K562 (cell line): Measurements from ENCODE around the gene PNPO. TPM values are rescaled to one million over a fixed set of nuclear protein-coding genes. Genes with fewer than 3 reads are reported as not detected.

Experiments used
- ADNP ChIP-seq: fragments of 200-800 bp; sonication (Bioruptor generic); IDR thresholded peaks from 2 replicates; pipeline ENCODE4 v1.6.1; 2016; ENCODE audit warnings: missing genetic modification characterization, missing compliant biosample characterization
- ARNT ChIP-seq, 2 experiments: fragments of 450-650 bp; IDR thresholded peaks; 2 replicates each; pipeline ENCODE4 v1.6.1; 2016; ENCODE audit warnings: mild to moderate bottlenecking in 1 of 2
- ASH1L ChIP-seq: fragments of 450-650 bp; IDR thresholded peaks from 2 replicates; pipeline ENCODE4 v1.6.1; 2018; ENCODE audit warnings: borderline replicate concordance, mild to moderate bottlenecking, low read depth; ENCODE audit not compliant: partially characterized antibody
- BCLAF1 ChIP-seq, 2 experiments: fragments of 450-650 bp in 1 of 2; IDR thresholded peaks; 2 replicates each; pipeline ENCODE4 v1.6.1; 2011 to 2017; ENCODE audit warnings: low read depth in 2 of 2, antibody characterized with exemption in 1 of 2, borderline replicate concordance in 1 of 2, low read length in 1 of 2, mild to moderate bottlenecking in 1 of 2, mixed read lengths in 1 of 2; ENCODE audit not compliant: control insufficient read depth in 1 of 2
- BHLHE40 ChIP-seq: IDR thresholded peaks from 2 replicates; pipeline ENCODE4 v1.6.1; 2011; ENCODE audit warnings: low read length, improper control_type of control experiment
- CAMTA2 ChIP-seq: fragments of 250-450 bp; sonication (Bioruptor Pico); conservative IDR thresholded peaks from 2 replicates; pipeline ENCODE4 v1.5.1; 2022
- CCNT2 ChIP-seq: IDR thresholded peaks from 2 replicates; pipeline ENCODE4 v1.6.1; 2011; ENCODE audit warnings: borderline replicate concordance, low read depth, mild to moderate bottlenecking, moderate library complexity, mixed read lengths, low read length; ENCODE audit not compliant: insufficient read length; ENCODE audit errors: extremely low read depth
- KLF16 ChIP-seq: IDR thresholded peaks from 2 replicates; pipeline ENCODE4 v1.6.1; 2016; ENCODE audit warnings: antibody characterized with exemption
- MAFG ChIP-seq: fragments of 450-650 bp; conservative IDR thresholded peaks from 2 replicates; pipeline ENCODE4 v1.6.1; 2016; ENCODE audit warnings: missing genetic modification characterization, missing compliant biosample characterization
- MAX ChIP-seq: sonication (generic); formaldehyde crosslinking; IDR thresholded peaks from 2 replicates; pipeline ENCODE4 v1.9.0; 2022; ENCODE audit warnings: mild to moderate bottlenecking, missing genetic modification reagents
- NEUROD1 ChIP-seq: fragments of 150-350 bp; IDR thresholded peaks from 2 replicates; pipeline ENCODE4 v1.6.1; 2014; ENCODE audit warnings: borderline replicate concordance, low read length, low read depth; ENCODE audit not compliant: partially characterized antibody
- POLR2AphosphoS2 ChIP-seq: IDR thresholded peaks from 2 replicates; pipeline ENCODE4 v1.6.1; 2012; ENCODE audit warnings: low read length, improper control_type of control experiment
- POLR3G ChIP-seq: IDR thresholded peaks from 2 replicates; pipeline ENCODE4 v1.6.1; 2011; ENCODE audit not compliant: insufficient read length, insufficient replicate concordance; ENCODE audit errors: extremely low read depth
- PURB ChIP-seq: sonication (generic); formaldehyde crosslinking; IDR thresholded peaks from 2 replicates; pipeline ENCODE4 v1.9.0; 2021; ENCODE audit warnings: low read depth, mild to moderate bottlenecking, missing genetic modification reagents
- RHOXF2B ChIP-seq: fragments of 250-450 bp; sonication (Bioruptor Pico); conservative IDR thresholded peaks from 2 replicates; pipeline ENCODE4 v1.5.1; 2021
- SMC3 ChIP-seq: conservative IDR thresholded peaks from 2 replicates; pipeline ENCODE4 v1.6.1; 2011; ENCODE audit warnings: low read depth, low read length, improper control_type of control experiment; ENCODE audit not compliant: insufficient read depth
- SP1 ChIP-seq: sonication (generic); formaldehyde crosslinking; IDR thresholded peaks from 2 replicates; pipeline ENCODE4 v1.8.1; 2022; ENCODE audit warnings: mild to moderate bottlenecking, missing genetic modification reagents
- SRSF1 ChIP-seq: fragments of 200-400 bp; formaldehyde crosslinking; IDR thresholded peaks from 2 replicates; pipeline ENCODE4 v1.6.1; 2017; ENCODE audit warnings: mild to moderate bottlenecking, low read depth, low read length, moderate library complexity
- TFAP4 ChIP-seq: sonication (generic); formaldehyde crosslinking; IDR thresholded peaks from 2 replicates; pipeline ENCODE4 v1.8.0; 2022; ENCODE audit warnings: missing genetic modification reagents, mild to moderate bottlenecking, moderate library complexity, borderline replicate concordance
- ZNF124 ChIP-seq: sonication (generic); formaldehyde crosslinking; IDR thresholded peaks from 2 replicates; pipeline ENCODE4 v1.8.1; 2022; ENCODE audit warnings: missing genetic modification reagents
- ZNF263 ChIP-seq: sonication (generic); formaldehyde crosslinking; IDR thresholded peaks from 2 replicates; pipeline ENCODE4 v1.8.0; 2022; ENCODE audit warnings: mild to moderate bottlenecking, missing genetic modification reagents, borderline replicate concordance
- ZNF445 ChIP-seq: fragments of 250-450 bp; sonication (Bioruptor Pico); IDR thresholded peaks from 2 replicates; pipeline ENCODE4 v1.4.0; 2020; ENCODE audit warnings: low read depth, mild to moderate bottlenecking, moderate library complexity
- ZNF77 ChIP-seq: fragments of 250-450 bp; sonication (Bioruptor Pico); IDR thresholded peaks from 2 replicates; pipeline ENCODE4 v1.5.0; 2020
- polyA plus RNA-seq, 8 experiments: library from polyadenylated mRNA; depleted of rRNA in 4 of 8; stranded (reverse) in 5 of 8; unstranded in 3 of 8; fragments of >200 nt; fragmentation: Nextera tagmentation in 2 of 8; fragmentation: Illumina TruSeq in 1 of 8; extraction: Ambion mirVana in 2 of 8; extraction: Trizol in 1 of 8; gene quantifications; 2 replicates each; pipeline versions ENCODE4 v1.2.1 to v1.2.3, GENCODE V29; 2011 to 2014; ENCODE audit warnings: inconsistent platforms in 1 of 8, missing spikeins in 1 of 8
- total RNA-seq, 7 experiments: library from RNA; depleted of rRNA in 6 of 7; stranded (reverse); fragments of >200 nt in 6 of 7; fragmentation: Illumina TruSeq in 2 of 7; extraction: Trizol in 2 of 7; gene quantifications; 2 replicates each; pipeline versions ENCODE4 v1.2.1 to v1.2.3, GENCODE V29; 2011 to 2021; ENCODE audit warnings: low replicate concordance in 1 of 7

PNPO gene
- total and polyA plus RNA-seq, 9 of the 15 experiments (the other 6 are each of a cell fraction or from before 2014, with no cell fraction given), result 16.6 to 39.0 (median 27.4) TPM

GRCh38 chr17:47970725-47971499 is 29.5 kb downstream of the PNPO start, which contains the start of gene CDK5RAP3 (continued):
- peak; percentile 100 for TF ChIP-seq MAX (CRISPR knock-in tag)
- TF ChIP-seq BHLHE40, result peak; percentile 90
- peak; percentile 21 for TF ChIP-seq CCNT2
- TF ChIP-seq NEUROD1, result peak; percentile 83
- peak; percentile 76 for TF ChIP-seq ASH1L
- peak; percentile 88 for TF ChIP-seq TFAP4
- TF ChIP-seq ZNF445 (CRISPR knock-in tag), result no peak
- peak; percentile 99 for TF ChIP-seq SP1 (CRISPR knock-in tag)
- TF ChIP-seq ZNF124 (CRISPR knock-in tag), result no peak; the same call in 1 of the 2 replicates
- TF ChIP-seq PURB, result no peak
- no peak for TF ChIP-seq RHOXF2B
- peak in 1 of 2 experiments; percentile 39; a peak in 1 of 4 replicates for TF ChIP-seq ARNT (IDR thresholded peaks at IDR 0.05)
- peak; percentile 53; the same call in 1 of the 2 replicates for TF ChIP-seq ZNF263 (CRISPR knock-in tag)
- no peak for TF ChIP-seq ZNF77 (CRISPR knock-in tag)
- no peak for TF ChIP-seq CAMTA2 (CRISPR knock-in tag)
- peak; percentile 71; the same call in 1 of the 2 replicates for TF ChIP-seq SMC3
- TF ChIP-seq BCLAF1 (IDR thresholded peaks at IDR 0.05; ENCODE audit: borderline replicate concordance in 1 of 2, control insufficient read depth in 1 of 2, low read depth in 2 of 2, low read length in 1 of 2), result no peak
- no peak for TF ChIP-seq MAFG (tag)
- TF ChIP-seq KLF16, result 0 out of 2 replicates have a peak, but pooled peaks have one; percentile 12
- TF ChIP-seq SRSF1, result no peak
- TF ChIP-seq POLR3G, result no peak
- no peak; the same call in 1 of the 2 replicates for TF ChIP-seq POLR2AphosphoS2
- TF ChIP-seq ADNP (tag), result no peak
